SK-N-SH treated with all-trans-retinoic acid at 6 μM for 48 hours (cell line): ENCODE measurements around the gene UCK1.

Source experiments
- ATAC-seq: fragments of 200-7000 bp; cut with Tn5 transposase; 3 replicates; pipeline ENCODE4 v1.9.1; 2020; ENCODE audit warnings: mild to moderate bottlenecking, moderate library complexity
- ARNTL ChIP-seq: fragments of 450-650 bp; formaldehyde crosslinking; IDR thresholded peaks from 2 replicates; pipeline ENCODE4 v1.5.0; 2020; ENCODE audit warnings: low read depth, mild to moderate bottlenecking, moderate library complexity, borderline replicate concordance
- BACH2 ChIP-seq: fragments of 250-450 bp; sonication (Bioruptor Pico); IDR thresholded peaks from 2 replicates; pipeline ENCODE4 v1.9.0; 2021; ENCODE audit warnings: mild to moderate bottlenecking, borderline replicate concordance
- CREB5 ChIP-seq: fragments of 250-450 bp; sonication (Bioruptor Pico); IDR thresholded peaks from 2 replicates; pipeline ENCODE4 v1.5.1; 2020; ENCODE audit warnings: low read depth, mild to moderate bottlenecking, moderate library complexity
- CSDC2 ChIP-seq: fragments of 250-450 bp; sonication (Bioruptor Pico); IDR thresholded peaks from 2 replicates; pipeline ENCODE4 v1.5.0; 2020; ENCODE audit warnings: mild to moderate bottlenecking, moderate library complexity
- GLIS3 ChIP-seq: fragments of 250-450 bp; sonication (Bioruptor Pico); IDR thresholded peaks from 2 replicates; pipeline ENCODE4 v1.5.0; 2020; ENCODE audit warnings: mild to moderate bottlenecking, moderate library complexity
- ISL1 ChIP-seq: fragments of 250-450 bp; sonication (Bioruptor Pico); IDR thresholded peaks from 2 replicates; pipeline ENCODE4 v2.1.2; 2022; ENCODE audit warnings: mild to moderate bottlenecking, moderate library complexity
- OSR1 ChIP-seq: fragments of 250-450 bp; sonication (Bioruptor Pico); IDR thresholded peaks from 2 replicates; pipeline ENCODE4 v1.8.0; 2022; ENCODE audit warnings: moderate library complexity, mild to moderate bottlenecking, inconsistent platforms
- PPARA ChIP-seq: fragments of 250-450 bp; sonication (Bioruptor Pico); IDR thresholded peaks from 2 replicates; pipeline ENCODE4 v1.5.0; 2020; ENCODE audit warnings: mild to moderate bottlenecking, borderline replicate concordance
- RARB ChIP-seq: fragments of 250-450 bp; sonication (Bioruptor Pico); IDR thresholded peaks from 2 replicates; pipeline ENCODE4 v1.8.0; 2021; ENCODE audit warnings: mild to moderate bottlenecking, moderate library complexity
- TCF4 ChIP-seq: fragments of 250-450 bp; sonication (Bioruptor Pico); IDR thresholded peaks from 2 replicates; pipeline ENCODE4 v1.8.0; 2021; ENCODE audit warnings: mild to moderate bottlenecking, moderate library complexity, borderline replicate concordance
- ZC3H10 ChIP-seq: fragments of 250-450 bp; sonication (Bioruptor Pico); IDR thresholded peaks from 2 replicates; pipeline ENCODE4 v1.5.1; 2021; ENCODE audit warnings: mild to moderate bottlenecking, moderate library complexity
- ZFP3 ChIP-seq: fragments of 250-450 bp; sonication (Bioruptor Pico); IDR thresholded peaks from 2 replicates; pipeline ENCODE4 v1.5.0; 2020; ENCODE audit warnings: mild to moderate bottlenecking, moderate library complexity
- ZFP30 ChIP-seq: fragments of 450-650 bp; formaldehyde crosslinking; IDR thresholded peaks from 2 replicates; pipeline ENCODE4 v1.5.0; 2022; ENCODE audit warnings: mild to moderate bottlenecking, moderate library complexity
- ZNF565 ChIP-seq: fragments of 450-650 bp; formaldehyde crosslinking; conservative IDR thresholded peaks from 2 replicates; pipeline ENCODE4 v1.5.0; 2020; ENCODE audit warnings: low read depth, mild to moderate bottlenecking, moderate library complexity
- ZNF70 ChIP-seq: fragments of 450-650 bp; formaldehyde crosslinking; IDR thresholded peaks from 2 replicates; pipeline ENCODE4 v1.5.0; 2020; ENCODE audit warnings: mild to moderate bottlenecking, moderate library complexity
- TF ChIP-seq, protein P1 (sequence below): fragments of 250-450 bp; sonication (Bioruptor Pico); IDR thresholded peaks from 2 replicates; pipeline ENCODE4 v1.5.0; 2020; ENCODE audit warnings: mild to moderate bottlenecking, moderate library complexity
- TF ChIP-seq, protein P2 (sequence below): fragments of 250-450 bp; sonication (Bioruptor Pico); IDR thresholded peaks from 2 replicates; pipeline ENCODE4 v1.8.0; 2020; ENCODE audit warnings: mild to moderate bottlenecking, moderate library complexity, borderline replicate concordance
- TF ChIP-seq, protein P3 (sequence below): fragments of 250-450 bp; sonication (Bioruptor Pico); IDR thresholded peaks from 2 replicates; pipeline ENCODE4 v1.5.1; 2021; ENCODE audit warnings: mild to moderate bottlenecking, moderate library complexity
- TF ChIP-seq, protein P4 (sequence below): fragments of 250-450 bp; sonication (Bioruptor Pico); IDR thresholded peaks from 2 replicates; pipeline ENCODE4 v1.8.0; 2021; ENCODE audit warnings: low read depth, mild to moderate bottlenecking, moderate library complexity, borderline replicate concordance

Gene UCK1

GRCh38 chr9:131555841-131556673 lies 25.0 kb upstream of the UCK1 start:
- TF ChIP-seq ZNF70 (CRISPR knock-in tag): no peak
- TF ChIP-seq PPARA: no peak
- TF ChIP-seq, protein P1, sequence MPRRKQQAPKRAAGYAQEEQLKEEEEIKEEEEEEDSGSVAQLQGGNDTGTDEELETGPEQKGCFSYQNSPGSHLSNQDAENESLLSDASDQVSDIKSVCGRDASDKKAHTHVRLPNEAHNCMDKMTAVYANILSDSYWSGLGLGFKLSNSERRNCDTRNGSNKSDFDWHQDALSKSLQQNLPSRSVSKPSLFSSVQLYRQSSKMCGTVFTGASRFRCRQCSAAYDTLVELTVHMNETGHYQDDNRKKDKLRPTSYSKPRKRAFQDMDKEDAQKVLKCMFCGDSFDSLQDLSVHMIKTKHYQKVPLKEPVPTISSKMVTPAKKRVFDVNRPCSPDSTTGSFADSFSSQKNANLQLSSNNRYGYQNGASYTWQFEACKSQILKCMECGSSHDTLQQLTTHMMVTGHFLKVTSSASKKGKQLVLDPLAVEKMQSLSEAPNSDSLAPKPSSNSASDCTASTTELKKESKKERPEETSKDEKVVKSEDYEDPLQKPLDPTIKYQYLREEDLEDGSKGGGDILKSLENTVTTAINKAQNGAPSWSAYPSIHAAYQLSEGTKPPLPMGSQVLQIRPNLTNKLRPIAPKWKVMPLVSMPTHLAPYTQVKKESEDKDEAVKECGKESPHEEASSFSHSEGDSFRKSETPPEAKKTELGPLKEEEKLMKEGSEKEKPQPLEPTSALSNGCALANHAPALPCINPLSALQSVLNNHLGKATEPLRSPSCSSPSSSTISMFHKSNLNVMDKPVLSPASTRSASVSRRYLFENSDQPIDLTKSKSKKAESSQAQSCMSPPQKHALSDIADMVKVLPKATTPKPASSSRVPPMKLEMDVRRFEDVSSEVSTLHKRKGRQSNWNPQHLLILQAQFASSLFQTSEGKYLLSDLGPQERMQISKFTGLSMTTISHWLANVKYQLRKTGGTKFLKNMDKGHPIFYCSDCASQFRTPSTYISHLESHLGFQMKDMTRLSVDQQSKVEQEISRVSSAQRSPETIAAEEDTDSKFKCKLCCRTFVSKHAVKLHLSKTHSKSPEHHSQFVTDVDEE: no peak
- TF ChIP-seq CSDC2 (CRISPR knock-in tag): no peak
- TF ChIP-seq TCF4 (CRISPR knock-in tag): no peak
- TF ChIP-seq ZFP3 (CRISPR knock-in tag): no peak
- no peak for TF ChIP-seq ZNF565 (CRISPR knock-in tag)
- TF ChIP-seq, protein P2, sequence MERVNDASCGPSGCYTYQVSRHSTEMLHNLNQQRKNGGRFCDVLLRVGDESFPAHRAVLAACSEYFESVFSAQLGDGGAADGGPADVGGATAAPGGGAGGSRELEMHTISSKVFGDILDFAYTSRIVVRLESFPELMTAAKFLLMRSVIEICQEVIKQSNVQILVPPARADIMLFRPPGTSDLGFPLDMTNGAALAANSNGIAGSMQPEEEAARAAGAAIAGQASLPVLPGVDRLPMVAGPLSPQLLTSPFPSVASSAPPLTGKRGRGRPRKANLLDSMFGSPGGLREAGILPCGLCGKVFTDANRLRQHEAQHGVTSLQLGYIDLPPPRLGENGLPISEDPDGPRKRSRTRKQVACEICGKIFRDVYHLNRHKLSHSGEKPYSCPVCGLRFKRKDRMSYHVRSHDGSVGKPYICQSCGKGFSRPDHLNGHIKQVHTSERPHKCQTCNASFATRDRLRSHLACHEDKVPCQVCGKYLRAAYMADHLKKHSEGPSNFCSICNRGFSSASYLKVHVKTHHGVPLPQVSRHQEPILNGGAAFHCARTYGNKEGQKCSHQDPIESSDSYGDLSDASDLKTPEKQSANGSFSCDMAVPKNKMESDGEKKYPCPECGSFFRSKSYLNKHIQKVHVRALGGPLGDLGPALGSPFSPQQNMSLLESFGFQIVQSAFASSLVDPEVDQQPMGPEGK (CRISPR knock-in tag): no peak
- TF ChIP-seq, protein P3, sequence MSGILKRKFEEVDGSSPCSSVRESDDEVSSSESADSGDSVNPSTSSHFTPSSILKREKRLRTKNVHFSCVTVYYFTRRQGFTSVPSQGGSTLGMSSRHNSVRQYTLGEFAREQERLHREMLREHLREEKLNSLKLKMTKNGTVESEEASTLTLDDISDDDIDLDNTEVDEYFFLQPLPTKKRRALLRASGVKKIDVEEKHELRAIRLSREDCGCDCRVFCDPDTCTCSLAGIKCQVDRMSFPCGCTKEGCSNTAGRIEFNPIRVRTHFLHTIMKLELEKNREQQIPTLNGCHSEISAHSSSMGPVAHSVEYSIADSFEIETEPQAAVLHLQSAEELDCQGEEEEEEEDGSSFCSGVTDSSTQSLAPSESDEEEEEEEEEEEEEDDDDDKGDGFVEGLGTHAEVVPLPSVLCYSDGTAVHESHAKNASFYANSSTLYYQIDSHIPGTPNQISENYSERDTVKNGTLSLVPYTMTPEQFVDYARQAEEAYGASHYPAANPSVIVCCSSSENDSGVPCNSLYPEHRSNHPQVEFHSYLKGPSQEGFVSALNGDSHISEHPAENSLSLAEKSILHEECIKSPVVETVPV (CRISPR knock-in tag): no peak
- TF ChIP-seq ARNTL (CRISPR knock-in tag): no peak
- TF ChIP-seq ZC3H10 (CRISPR knock-in tag): no peak
- TF ChIP-seq GLIS3 (CRISPR knock-in tag): no peak
- TF ChIP-seq, all 23 proteins: peak for 0
- no peak; the same call in 2 of the 3 replicates for ATAC-seq

GRCh38 chr9:131554843-131555351 lies 23.8 kb upstream of the UCK1 start:
- TF ChIP-seq, protein P2 (CRISPR knock-in tag): no peak
- TF ChIP-seq ZFP3 (CRISPR knock-in tag): peak; percentile 81
- ATAC-seq: no peak

- no peak for ATAC-seq
Observed at GRCh38 chr9:131554087-131554842, 23.2 kb upstream of the UCK1 start.

GRCh38 chr9:131552030-131552429 lies 21.0 kb upstream of the UCK1 start:
- no peak; the same call in 2 of the 3 replicates for ATAC-seq
- TF ChIP-seq RARB (no peak), TCF4 (CRISPR knock-in tag) (no peak), OSR1 (CRISPR knock-in tag) (no peak), BACH2 (CRISPR knock-in tag) (no peak), ISL1 (no peak), ZFP30 (CRISPR knock-in tag) (no peak), CREB5 (CRISPR knock-in tag) (no peak), ZNF565 (CRISPR knock-in tag) (no peak), GLIS3 (CRISPR knock-in tag) (no peak), PPARA (no peak), CSDC2 (CRISPR knock-in tag) (no peak)
- TF ChIP-seq, protein P3 (CRISPR knock-in tag): no peak

More at GRCh38 chr9:131554087-131554842, 23.2 kb upstream of the UCK1 start:
- TF ChIP-seq, protein P4, sequence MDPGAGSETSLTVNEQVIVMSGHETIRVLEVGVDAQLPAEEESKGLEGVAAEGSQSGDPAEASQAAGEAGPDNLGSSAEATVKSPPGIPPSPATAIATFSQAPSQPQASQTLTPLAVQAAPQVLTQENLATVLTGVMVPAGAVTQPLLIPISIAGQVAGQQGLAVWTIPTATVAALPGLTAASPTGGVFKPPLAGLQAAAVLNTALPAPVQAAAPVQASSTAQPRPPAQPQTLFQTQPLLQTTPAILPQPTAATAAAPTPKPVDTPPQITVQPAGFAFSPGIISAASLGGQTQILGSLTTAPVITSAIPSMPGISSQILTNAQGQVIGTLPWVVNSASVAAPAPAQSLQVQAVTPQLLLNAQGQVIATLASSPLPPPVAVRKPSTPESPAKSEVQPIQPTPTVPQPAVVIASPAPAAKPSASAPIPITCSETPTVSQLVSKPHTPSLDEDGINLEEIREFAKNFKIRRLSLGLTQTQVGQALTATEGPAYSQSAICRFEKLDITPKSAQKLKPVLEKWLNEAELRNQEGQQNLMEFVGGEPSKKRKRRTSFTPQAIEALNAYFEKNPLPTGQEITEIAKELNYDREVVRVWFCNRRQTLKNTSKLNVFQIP (CRISPR knock-in tag): no peak
- TF ChIP-seq, all 23 proteins: peak for 0
